ENCODE data around the gene PHLDA2.
"Not testable (repeated sequence)": the region's sequence is repeated elsewhere in the genome, so short reads cannot be mapped to it uniquely, and the experiment has no call there.

Gene PHLDA2

GRCh38 chr11:2940147-2940920 is 11.1 kb upstream of the PHLDA2 start:
- DNase-seq (ENCODE audit: insufficient read length, low spot score) (no peak), FAIRE-seq (no peak)
- no peak for TF ChIP-seq POLR2A (IDR thresholded peaks at IDR 0.05; ENCODE audit: low read depth, low read length)
- no peak for TF ChIP-seq TAF1 (IDR thresholded peaks at IDR 0.05; ENCODE audit: low read depth, low read length)
- no peak for TF ChIP-seq POU2F2 (IDR thresholded peaks at IDR 0.05; ENCODE audit: low read depth, low read length)

- not testable (repeated sequence) for FAIRE-seq
Observed at GRCh38 chr11:2938458-2939418, 9.5 kb upstream of the PHLDA2 start.

GRCh38 chr11:2937641-2938457 is 8.6 kb upstream of the PHLDA2 start:
- DNase-seq (ENCODE audit: insufficient read length, low spot score); FAIRE-seq: not testable (repeated sequence)

More at GRCh38 chr11:2938458-2939418, 9.5 kb upstream of the PHLDA2 start:
- not testable (repeated sequence) for DNase-seq (ENCODE audit: insufficient read length, low spot score)

- TF ChIP-seq POLR2A (IDR thresholded peaks at IDR 0.05; ENCODE audit: low read depth, low read length) (no peak), POLR2AphosphoS5 (IDR thresholded peaks at IDR 0.05; ENCODE audit: low read depth, low read length) (no peak), PAX5 (IDR thresholded peaks at IDR 0.05; ENCODE audit: insufficient read depth, low read length, severe bottlenecking) (no peak), SPI1 (IDR thresholded peaks at IDR 0.05; ENCODE audit: low read depth, low read length) (no peak), POU2F2 (IDR thresholded peaks at IDR 0.05; ENCODE audit: low read depth, low read length) (no peak), TAF1 (IDR thresholded peaks at IDR 0.05; ENCODE audit: low read depth, low read length) (no peak)
- FAIRE-seq (no peak), DNase-seq (ENCODE audit: insufficient read length, low spot score) (no peak)
Observed at GRCh38 chr11:2934611-2935239, 5.5 kb upstream of the PHLDA2 start.

- no peak for FAIRE-seq
- no peak for TF ChIP-seq POLR2A (IDR thresholded peaks at IDR 0.05; ENCODE audit: low read depth, low read length)
- TF ChIP-seq POU2F2 (IDR thresholded peaks at IDR 0.05; ENCODE audit: low read depth, low read length), result no peak
- no peak for TF ChIP-seq TAF1 (IDR thresholded peaks at IDR 0.05; ENCODE audit: low read depth, low read length)
- no peak for TF ChIP-seq POLR2AphosphoS5 (IDR thresholded peaks at IDR 0.05; ENCODE audit: low read depth, low read length)
- TF ChIP-seq SPI1 (IDR thresholded peaks at IDR 0.05; ENCODE audit: low read depth, low read length), result no peak
- no peak for TF ChIP-seq PAX5 (IDR thresholded peaks at IDR 0.05; ENCODE audit: insufficient read depth, low read length, severe bottlenecking)
- no peak for DNase-seq (ENCODE audit: insufficient read length, low spot score)
Observed at GRCh38 chr11:2934021-2934550, 4.9 kb upstream of the PHLDA2 start.

GRCh38 chr11:2933375-2934020 is 4.3 kb upstream of the PHLDA2 start:
- TF ChIP-seq PAX5 (IDR thresholded peaks at IDR 0.05; ENCODE audit: insufficient read depth, low read length, severe bottlenecking) (no peak), TAF1 (IDR thresholded peaks at IDR 0.05; ENCODE audit: low read depth, low read length) (no peak), POLR2A (IDR thresholded peaks at IDR 0.05; ENCODE audit: low read depth, low read length) (no peak), POU2F2 (IDR thresholded peaks at IDR 0.05; ENCODE audit: low read depth, low read length) (no peak), SPI1 (IDR thresholded peaks at IDR 0.05; ENCODE audit: low read depth, low read length) (no peak), POLR2AphosphoS5 (IDR thresholded peaks at IDR 0.05; ENCODE audit: low read depth, low read length) (no peak)
- FAIRE-seq (no peak), DNase-seq (ENCODE audit: insufficient read length, low spot score) (no peak)

- FAIRE-seq, result no peak
- DNase-seq (ENCODE audit: insufficient read length, low spot score), result no peak
- no peak for TF ChIP-seq POLR2A (IDR thresholded peaks at IDR 0.05; ENCODE audit: low read depth, low read length)
- no peak for TF ChIP-seq SPI1 (IDR thresholded peaks at IDR 0.05; ENCODE audit: low read depth, low read length)
- TF ChIP-seq POU2F2 (IDR thresholded peaks at IDR 0.05; ENCODE audit: low read depth, low read length), result no peak
- no peak for TF ChIP-seq PAX5 (IDR thresholded peaks at IDR 0.05; ENCODE audit: insufficient read depth, low read length, severe bottlenecking)
- no peak for TF ChIP-seq TAF1 (IDR thresholded peaks at IDR 0.05; ENCODE audit: low read depth, low read length)
- TF ChIP-seq POLR2AphosphoS5 (IDR thresholded peaks at IDR 0.05; ENCODE audit: low read depth, low read length), result no peak
Observed at GRCh38 chr11:2932850-2933251, 3.6 kb upstream of the PHLDA2 start.

GRCh38 chr11:2931771-2932738 is 2.8 kb upstream of the PHLDA2 start:
- DNase-seq (ENCODE audit: insufficient read length, low spot score) (no peak), FAIRE-seq (no peak)
- TF ChIP-seq TAF1 (IDR thresholded peaks at IDR 0.05; ENCODE audit: low read depth, low read length), result no peak
- no peak for TF ChIP-seq SPI1 (IDR thresholded peaks at IDR 0.05; ENCODE audit: low read depth, low read length)
- TF ChIP-seq POLR2AphosphoS5 (IDR thresholded peaks at IDR 0.05; ENCODE audit: low read depth, low read length), result no peak
- TF ChIP-seq POLR2A (IDR thresholded peaks at IDR 0.05; ENCODE audit: low read depth, low read length), result no peak
- no peak for TF ChIP-seq POU2F2 (IDR thresholded peaks at IDR 0.05; ENCODE audit: low read depth, low read length)
- no peak for TF ChIP-seq PAX5 (IDR thresholded peaks at IDR 0.05; ENCODE audit: insufficient read depth, low read length, severe bottlenecking)

Measured in GM12891 (cell line).